Stomach (tissue), 9 donors: ENCODE results near the gene SHISA6. TPM values are rescaled to one million over a fixed set of nuclear protein-coding genes. Genes with fewer than 3 reads are reported as not detected.
"Not testable (repeated sequence)": the region's sequence is repeated elsewhere in the genome, so short reads cannot be mapped to it uniquely, and the experiment has no call there.

Experiments used
- DNase-seq, 2 donors: peaks; one replicate each; pipeline versions ENCODE4 v3.0.0 to v3.0.0-alpha.2; 2013 to 2019
- H3K27ac ChIP-seq, 5 donors: fragments of 200-600 bp in 4 of 5; sonication (generic) in 4 of 5; one replicate each; pipeline ENCODE4 v1.5.1; 2013 to 2019; ENCODE audit warnings: mild to moderate bottlenecking in 1 of 5, moderate library complexity in 1 of 5
- H3K27me3 ChIP-seq, 3 donors: fragments of 200-600 bp; sonication (generic); one replicate each; pipeline ENCODE4 v1.5.1; 2017 to 2019; ENCODE audit warnings: mixed run types in 1 of 3
- H3K36me3 ChIP-seq, 4 donors: fragments of 200-600 bp; sonication (generic); 1 replicate in 3 of 4; 2 replicates in 1 of 4; pipeline ENCODE4 v1.5.1; 2016 to 2019
- H3K4me1 ChIP-seq, 4 donors: fragments of 200-600 bp; sonication (generic); one replicate each; pipeline ENCODE4 v1.5.1; 2016 to 2019
- H3K4me3 ChIP-seq, 4 donors: fragments of 200-600 bp; sonication (generic) in 3 of 4; one replicate each; pipeline ENCODE4 v1.5.1; 2016 to 2019; ENCODE audit warnings: mild to moderate bottlenecking in 1 of 4
- H3K9me3 ChIP-seq, 4 donors: fragments of 200-600 bp; sonication (generic); one replicate each; pipeline ENCODE4 v1.5.1; 2016 to 2019
- EP300 ChIP-seq: sonication (generic); formaldehyde crosslinking; IDR thresholded peaks from one replicate; pipeline ENCODE4 v1.6.1; 2017; ENCODE audit warnings: antibody characterized with exemption
- POLR2A ChIP-seq, 4 donors: fragments of 450-650 bp; IDR thresholded peaks; one replicate each; pipeline ENCODE4 v1.6.1; 2016; ENCODE audit warnings: antibody characterized with exemption in 4 of 4, control low read depth in 2 of 4, mild to moderate bottlenecking in 1 of 4, moderate library complexity in 1 of 4
- POLR2AphosphoS5 ChIP-seq, 3 donors: sonication (generic); formaldehyde crosslinking; IDR thresholded peaks; one replicate each; pipeline ENCODE4 v1.6.1; 2016; ENCODE audit warnings: antibody characterized with exemption in 3 of 3
- WGBS, 5 donors: extraction: QIAGEN DNeasy Blood & Tissue Kit in 3 of 5; methylation state at CpG; one replicate each; pipeline versions ENCODE4 v1.1.5 to v1.1.7; 2013 to 2018; 5-methylcytosine and 5-hydroxymethylcytosine counted together
- intact Hi-C: fragments of 100-400 bp; cut with DNase I; formaldehyde crosslinking; loops from one replicate; pipeline ENCODE4 v1.15.1; 2023; ENCODE audit warnings: low total_unique reads
- polyA plus RNA-seq, 3 donors: library from polyadenylated mRNA; stranded (reverse); fragments of 200-250 nt; gene quantifications; one replicate each; pipeline ENCODE4 v1.2.3, GENCODE V29; 2013
- total RNA-seq, 5 donors: library from RNA; depleted of rRNA; stranded (reverse); fragments of >200 nt; gene quantifications; one replicate each; pipeline versions ENCODE4 v1.1.0 to v1.2.3, GENCODE V29; 2014 to 2016
- TF ChIP-seq, protein P1 (sequence below), 7 experiments: fragments of 450-650 bp in 4 of 7; fragments of 200-600 bp in 3 of 7; sonication (generic) in 3 of 7; IDR thresholded peaks; one replicate each; pipeline ENCODE4 v1.5.1; 2016 to 2019; ENCODE audit warnings: antibody characterized with exemption in 7 of 7, control low read depth in 2 of 7, mild to moderate bottlenecking in 1 of 7
- donor health status: healthy with polysubstance abuse.
- donor health status: Bipolar disorder and iron deficiency.
- donor health status: healthy.

The SHISA6 gene
- total and polyA plus RNA-seq, 8 donors = 0.15 to 3.6 (median 1.3) TPM; not detected in 1

DNA sequence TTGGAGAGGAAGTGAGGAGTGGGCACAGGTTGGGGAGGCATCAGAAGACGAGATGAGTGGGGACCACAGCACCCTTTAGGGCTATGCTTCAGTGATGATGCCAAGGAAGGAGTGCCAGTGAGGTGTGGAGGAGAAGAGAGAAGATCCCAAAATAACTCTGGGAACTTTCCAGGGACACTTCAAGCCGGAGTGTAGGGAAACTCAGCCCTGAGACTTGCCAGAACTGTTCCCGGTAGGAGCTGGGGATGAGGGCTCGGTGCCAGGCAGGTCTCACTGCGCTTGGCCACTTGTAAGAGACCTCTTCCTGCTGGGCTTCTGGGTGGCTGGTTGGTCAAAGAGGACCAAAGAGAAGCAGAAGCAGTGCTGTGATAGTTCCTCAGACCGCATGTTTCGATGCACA lies 63.6 kb downstream of the SHISA6 start:
- H3K27ac ChIP-seq = no peak overlapping the region
- TF ChIP-seq POLR2AphosphoS5 (IDR thresholded peaks at IDR 0.05) (no peak), EP300 (no peak), POLR2A (IDR thresholded peaks at IDR 0.05) (no peak)
- TF ChIP-seq, protein P1, sequence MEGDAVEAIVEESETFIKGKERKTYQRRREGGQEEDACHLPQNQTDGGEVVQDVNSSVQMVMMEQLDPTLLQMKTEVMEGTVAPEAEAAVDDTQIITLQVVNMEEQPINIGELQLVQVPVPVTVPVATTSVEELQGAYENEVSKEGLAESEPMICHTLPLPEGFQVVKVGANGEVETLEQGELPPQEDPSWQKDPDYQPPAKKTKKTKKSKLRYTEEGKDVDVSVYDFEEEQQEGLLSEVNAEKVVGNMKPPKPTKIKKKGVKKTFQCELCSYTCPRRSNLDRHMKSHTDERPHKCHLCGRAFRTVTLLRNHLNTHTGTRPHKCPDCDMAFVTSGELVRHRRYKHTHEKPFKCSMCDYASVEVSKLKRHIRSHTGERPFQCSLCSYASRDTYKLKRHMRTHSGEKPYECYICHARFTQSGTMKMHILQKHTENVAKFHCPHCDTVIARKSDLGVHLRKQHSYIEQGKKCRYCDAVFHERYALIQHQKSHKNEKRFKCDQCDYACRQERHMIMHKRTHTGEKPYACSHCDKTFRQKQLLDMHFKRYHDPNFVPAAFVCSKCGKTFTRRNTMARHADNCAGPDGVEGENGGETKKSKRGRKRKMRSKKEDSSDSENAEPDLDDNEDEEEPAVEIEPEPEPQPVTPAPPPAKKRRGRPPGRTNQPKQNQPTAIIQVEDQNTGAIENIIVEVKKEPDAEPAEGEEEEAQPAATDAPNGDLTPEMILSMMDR (IDR thresholded peaks at IDR 0.05) = no peak
- H3K4me1 ChIP-seq = no peaks in the 10 kb centered on the region
- no peak overlapping the region for H3K4me3 ChIP-seq
- WGBS, 5 donors = 69 to 91% (median 89%) methylated on average over 6 to 7 of the region's 7 CpGs
- no peak for DNase-seq
- no peaks in the 10 kb centered on the region for H3K9me3 ChIP-seq
- no peaks in the 10 kb centered on the region for H3K27me3 ChIP-seq
- intact Hi-C loops = no loop called here
- no peaks in the 10 kb centered on the region for H3K36me3 ChIP-seq

DNA sequence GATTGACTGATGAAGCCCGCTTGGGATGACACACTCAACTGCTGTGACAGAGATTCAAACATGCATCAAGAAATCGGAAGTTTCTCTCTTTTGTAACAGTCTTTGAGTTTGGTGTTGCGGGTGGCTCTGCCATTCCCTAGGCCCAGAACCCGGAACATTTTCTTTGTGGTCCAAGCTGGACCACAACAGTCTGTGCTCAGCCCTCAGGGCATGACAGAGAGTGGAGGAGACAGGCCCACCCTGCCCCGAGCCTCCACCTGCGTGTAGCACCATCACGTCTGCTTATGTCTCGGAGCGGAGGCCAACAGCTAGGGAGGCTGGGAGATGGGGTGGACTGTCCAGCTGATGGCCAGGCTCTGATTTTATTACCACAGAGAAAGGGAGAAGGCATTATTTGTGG lies 64.5 kb downstream of the SHISA6 start:
- Histone ChIP-seq H3K4me1 (no peaks in the 10 kb centered on the region), H3K9me3 (no peaks in the 10 kb centered on the region), H3K27me3 (no peaks in the 10 kb centered on the region), H3K4me3 (no peak overlapping the region), H3K27ac (no peak overlapping the region), H3K36me3 (no peaks in the 10 kb centered on the region)
- intact Hi-C loops = no loop called here
- no peak for TF ChIP-seq EP300
- 92 to 98% (median 97%) methylated on average over 9 of the region's 9 CpGs for WGBS, 5 donors
- DNase-seq = no peak

DNA sequence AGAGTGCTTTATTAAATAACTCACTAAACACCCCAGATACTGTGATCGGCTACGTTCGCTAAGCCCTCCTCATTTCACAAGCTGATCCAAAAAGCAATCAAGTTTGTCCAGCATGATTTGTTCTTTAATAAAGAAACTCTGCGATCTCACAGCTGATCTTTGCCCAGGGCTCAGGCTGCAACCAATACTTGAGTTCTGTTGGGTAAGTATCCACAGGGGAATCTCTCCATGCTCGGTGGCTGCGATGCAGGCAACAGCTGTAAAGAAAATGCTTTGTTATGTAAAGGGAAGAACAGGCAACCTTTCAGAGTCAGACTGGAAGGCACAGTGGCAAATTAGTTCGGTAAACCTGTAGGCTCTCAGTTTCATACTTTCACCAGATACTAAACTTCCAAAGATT lies 67.5 kb downstream of the SHISA6 start:
- no peak for DNase-seq
- no peak overlapping the region for H3K27ac ChIP-seq
- intact Hi-C loops = no loop called here
- H3K27me3 ChIP-seq = no peaks in the 10 kb centered on the region
- no peaks in the 10 kb centered on the region for H3K36me3 ChIP-seq
- TF ChIP-seq POLR2AphosphoS5 (IDR thresholded peaks at IDR 0.05) (no peak), EP300 (no peak), POLR2A (IDR thresholded peaks at IDR 0.05) (no peak)
- TF ChIP-seq, protein P1 (IDR thresholded peaks at IDR 0.05) = no peak
- H3K4me3 ChIP-seq = no peak overlapping the region
- WGBS, 5 donors = 76 to 87% (median 85%) methylated on average over 7 of the region's 7 CpGs
- H3K4me1 ChIP-seq = no peaks in the 10 kb centered on the region
- no peaks in the 10 kb centered on the region for H3K9me3 ChIP-seq

DNA sequence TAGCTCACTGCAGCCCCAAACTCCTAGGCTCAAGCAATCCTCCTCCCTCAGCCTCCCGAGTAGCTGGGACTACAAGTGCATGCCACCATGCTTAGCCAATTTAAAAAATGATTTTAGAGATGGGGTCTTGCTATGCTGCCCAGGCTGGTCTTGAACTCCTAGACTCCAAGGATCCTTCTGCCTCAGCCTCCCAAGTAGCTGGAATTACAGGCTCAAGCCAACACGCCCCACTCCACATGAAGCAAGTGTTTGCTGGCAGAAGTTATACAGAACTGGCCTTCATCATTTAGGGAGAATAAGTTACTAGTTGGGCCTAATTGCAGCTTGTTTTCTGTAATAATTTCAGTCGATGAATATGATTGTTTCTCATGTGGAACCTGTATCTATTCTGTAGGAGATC lies 68.0 kb downstream of the SHISA6 start:
- H3K27me3 ChIP-seq = no peaks in the 10 kb centered on the region
- no peaks in the 10 kb centered on the region for H3K4me1 ChIP-seq
- H3K4me3 ChIP-seq = no peak overlapping the region
- TF ChIP-seq EP300 = no peak
- no peak for TF ChIP-seq POLR2A (IDR thresholded peaks at IDR 0.05)
- no peak for TF ChIP-seq POLR2AphosphoS5 (IDR thresholded peaks at IDR 0.05)
- TF ChIP-seq, protein P1 (IDR thresholded peaks at IDR 0.05) = no peak
- DNase-seq = no peak
- WGBS, 5 donors = 73 to 84% (median 81%) methylated on average over 3 of the region's 3 CpGs
- intact Hi-C loops = no loop called here
- H3K9me3 ChIP-seq = no peaks in the 10 kb centered on the region
- no peak overlapping the region for H3K27ac ChIP-seq
- H3K36me3 ChIP-seq = no peaks in the 10 kb centered on the region

DNA sequence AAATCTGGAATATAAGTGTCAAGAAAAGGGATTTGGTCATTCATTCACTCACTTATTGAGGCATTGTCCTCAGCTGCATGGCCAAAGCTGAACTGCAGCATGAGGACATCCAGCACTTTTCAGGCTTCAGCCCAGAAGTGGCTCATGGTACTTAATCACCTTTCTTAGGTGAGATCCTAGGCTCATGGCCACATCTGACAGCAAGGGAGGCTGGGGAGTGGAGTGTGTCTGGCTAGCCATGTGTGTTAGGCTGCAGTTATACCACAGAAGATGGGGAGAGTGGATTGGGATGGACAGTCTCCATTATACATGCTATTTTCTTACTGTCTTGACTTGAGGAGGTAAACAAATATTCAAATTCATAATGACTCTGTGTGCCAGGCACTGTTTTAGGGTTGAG lies 68.8 kb downstream of the SHISA6 start:
- TF ChIP-seq, protein P1 (IDR thresholded peaks at IDR 0.05) = no peak
- no peak for TF ChIP-seq POLR2AphosphoS5 (IDR thresholded peaks at IDR 0.05)
- TF ChIP-seq POLR2A (IDR thresholded peaks at IDR 0.05) = no peak
- no peak for TF ChIP-seq EP300
- intact Hi-C loops = no loop called here
- no peak for DNase-seq

DNA sequence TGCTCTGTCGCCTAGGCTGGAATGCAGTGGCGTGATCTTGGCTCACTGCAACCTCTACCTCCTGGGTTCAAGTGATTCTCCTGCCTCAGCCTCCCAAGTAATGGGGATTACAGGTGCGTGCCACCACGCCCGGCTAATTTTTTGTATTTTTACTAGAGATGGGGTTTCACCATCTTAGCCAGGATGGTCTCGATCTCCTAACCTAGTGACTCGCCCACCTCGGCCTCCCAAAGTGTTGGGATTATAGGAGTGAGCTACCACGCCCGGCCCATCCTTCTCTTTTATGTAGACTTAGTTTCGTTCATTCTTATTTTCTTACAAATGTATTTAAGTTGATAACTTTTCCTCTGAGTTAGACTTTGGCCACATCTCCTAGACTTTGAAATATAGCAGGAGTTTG lies 75.4 kb downstream of the SHISA6 start:
- not testable (repeated sequence) for H3K27ac ChIP-seq, DNase-seq, H3K27me3 ChIP-seq, H3K4me1 ChIP-seq, H3K4me3 ChIP-seq, H3K36me3 ChIP-seq, H3K9me3 ChIP-seq
- 85 to 88% (median 88%) methylated on average over 11 of the region's 11 CpGs for whole genome bisulfite sequencing, 5 donors
- intact Hi-C loops = loop anchor here (5.0 kb wide), 1 partner anchor 604 kb away; no protein-coding TSS in a partner anchor

More for the DNA sequence above, 68.8 kb downstream of the SHISA6 start:
- Histone ChIP-seq H3K4me1 (no peaks in the 10 kb centered on the region), H3K27ac (no peak overlapping the region), H3K27me3 (no peaks in the 10 kb centered on the region), H3K36me3 (no peaks in the 10 kb centered on the region), H3K9me3 (no peaks in the 10 kb centered on the region), H3K4me3 (no peak overlapping the region)
